Adrenal gland (tissue), 12 donors: ENCODE data around the gene PTPRN2. TPM values are rescaled to one million over a fixed set of nuclear protein-coding genes. Genes with fewer than 3 reads are reported as not detected.

Experiments
- DNase-seq, 7 donors: peaks; one replicate each; pipeline ENCODE4 v3.0.0-alpha.2; 2019 to 2020
- H3K27ac ChIP-seq, 5 donors: fragments of 200-600 bp; sonication (generic) in 4 of 5; 1 replicate in 3 of 5; 2 replicates in 2 of 5; pipeline versions ENCODE4 v1.5.1 to v1.8.0; 2016 to 2020; ENCODE audit warnings: mild to moderate bottlenecking in 1 of 5
- H3K27me3 ChIP-seq: fragments of 200-600 bp; 2 replicates; pipeline ENCODE4 v1.8.0; 2021
- H3K36me3 ChIP-seq, 2 donors: fragments of 200-600 bp; replicated peaks in 1 of 2; 1 replicate in 1 of 2; 2 replicates in 1 of 2; pipeline versions ENCODE4 v1.5.1 to v1.8.0; 2018 to 2022
- H3K4me1 ChIP-seq, 2 donors: fragments of 200-600 bp; replicated peaks in 1 of 2; 1 replicate in 1 of 2; 2 replicates in 1 of 2; pipeline versions ENCODE4 v1.5.1 to v1.8.0; 2018 to 2021
- H3K4me3 ChIP-seq, 4 donors: fragments of 200-600 bp; sonication (generic) in 3 of 4; one replicate each; pipeline ENCODE4 v1.5.1; 2016 to 2018
- H3K9me3 ChIP-seq, 3 donors: fragments of 200-600 bp; sonication (generic) in 1 of 3; replicated peaks in 1 of 3; 1 replicate in 2 of 3; 2 replicates in 1 of 3; pipeline versions ENCODE4 v1.5.1 to v1.8.0; 2016 to 2021
- CTCF ChIP-seq, 6 experiments: fragments of 450-650 bp in 4 of 6; fragments of 200-600 bp in 2 of 6; sonication (generic) in 1 of 6; IDR thresholded peaks; 1 replicate in 5 of 6; 2 replicates in 1 of 6; pipeline versions ENCODE4 v1.5.1 to v1.8.0; 2016 to 2021; ENCODE audit warnings: antibody characterized with exemption in 6 of 6, mild to moderate bottlenecking in 2 of 6, moderate library complexity in 1 of 6
- POLR2A ChIP-seq, 2 donors: fragments of 450-650 bp; IDR thresholded peaks; one replicate each; pipeline ENCODE4 v1.6.1; 2017; ENCODE audit warnings: antibody characterized with exemption in 2 of 2, mild to moderate bottlenecking in 2 of 2, moderate library complexity in 1 of 2
- WGBS, 4 donors: extraction: QIAGEN DNeasy Blood & Tissue Kit in 2 of 4; methylation state at CpG; one replicate each; pipeline versions ENCODE4 v1.1.5 to v1.1.7; 2013 to 2017; 5-methylcytosine and 5-hydroxymethylcytosine counted together
- intact Hi-C, 2 donors: fragments of 100-400 bp; cut with DNase I; formaldehyde crosslinking; loops; one replicate each; pipeline versions ENCODE4 v1.14.1 to v1.15.0; 2022 to 2023
- polyA plus RNA-seq, 3 donors: library from polyadenylated mRNA; stranded (reverse); fragments of 200-250 nt in 2 of 3; fragments of 350-450 nt in 1 of 3; fragmentation: Illumina TruSeq in 1 of 3; extraction: RNeasy Lipid Tissue Mini Kit (QIAGEN cat#74804) in 1 of 3; gene quantifications; one replicate each; pipeline ENCODE4 v1.2.3, GENCODE V29; 2013 to 2014
- total RNA-seq, 9 donors: library from RNA; depleted of rRNA in 4 of 9; stranded (reverse); fragments of >200 nt in 4 of 9; fragments of 120-200 nt in 1 of 9; fragmentation: NEBNext Ultra II Directional in 1 of 9; extraction: Animal tissue kit (Norgen Biotek cat#: 25700) in 1 of 9; gene quantifications; one replicate each; pipeline versions ENCODE4 v1.1.0 to v1.2.4, GENCODE V29; 2013 to 2023
- donor health status: healthy with polysubstance abuse.
- donor health status: Bipolar disorder and iron deficiency.
- donor health status: DM: yes; HTN: yes; CAD: no.
- donor health status: DM: no; HTN: no; CAD: no.
- donor health status: DM: no; HTN: no; CAD: no.
- donor health status: DM: yes; HTN: yes; CAD: no.

Gene PTPRN2
- total and polyA plus RNA-seq, 12 donors: 2.2 to 16.2 (median 3.4) TPM

GRCh38 chr7:157596881-157597280 is 990.7 kb downstream of the PTPRN2 start:
- H3K36me3 ChIP-seq: no peaks in the 10 kb centered on the region
- H3K27me3 ChIP-seq: no peaks in the 10 kb centered on the region
- no peak overlapping the region for H3K27ac ChIP-seq
- no peak for DNase-seq
- no peak for TF ChIP-seq CTCF (IDR thresholded peaks at IDR 0.05)
- no peak for TF ChIP-seq POLR2A (IDR thresholded peaks at IDR 0.05)
- H3K4me1 ChIP-seq: no peaks in the 10 kb centered on the region
- 68 to 69% (median 69%) methylated on average over 15 of the region's 15 CpGs for WGBS, 4 donors
- H3K4me3 ChIP-seq: no peak overlapping the region
- intact Hi-C loops: no loop called here
- no peaks in the 10 kb centered on the region for H3K9me3 ChIP-seq

GRCh38 chr7:157596471-157596870 is 991.2 kb downstream of the PTPRN2 start:
- WGBS, 4 donors: 68 to 81% (median 77%) methylated on average over 10 to 11 of the region's 11 CpGs
- no peaks in the 10 kb centered on the region for H3K4me1 ChIP-seq
- H3K27ac ChIP-seq: no peak overlapping the region
- H3K9me3 ChIP-seq: no peaks in the 10 kb centered on the region
- DNase-seq: no peak
- no peaks in the 10 kb centered on the region for H3K27me3 ChIP-seq
- H3K4me3 ChIP-seq: no peak overlapping the region
- intact Hi-C loops: no loop called here
- no peaks in the 10 kb centered on the region for H3K36me3 ChIP-seq
- TF ChIP-seq CTCF (IDR thresholded peaks at IDR 0.05): no peak
- no peak for TF ChIP-seq POLR2A (IDR thresholded peaks at IDR 0.05)

- WGBS, 4 donors: 75 to 87% (median 79%) methylated on average over 7 to 11 of the region's 11 CpGs
- intact Hi-C loops: no loop called here
These were observed 991.6 kb downstream of the PTPRN2 start for GRCh38 chr7:157596026-157596425.

GRCh38 chr7:157595086-157595855 is 992.4 kb downstream of the PTPRN2 start:
- Histone ChIP-seq H3K4me1 (no peaks in the 10 kb centered on the region), H3K36me3 (no peaks in the 10 kb centered on the region), H3K27ac (no peak overlapping the region), H3K4me3 (no peak overlapping the region), H3K27me3 (no peaks in the 10 kb centered on the region), H3K9me3 (no peaks in the 10 kb centered on the region)
- TF ChIP-seq CTCF (IDR thresholded peaks at IDR 0.05) (no peak), POLR2A (IDR thresholded peaks at IDR 0.05) (no peak)
- no peak for DNase-seq
- 77 to 85% (median 81%) methylated on average over 18 to 20 of the region's 20 CpGs for WGBS, 4 donors
- intact Hi-C loops: no loop called here

More at GRCh38 chr7:157596026-157596425, 991.6 kb downstream of the PTPRN2 start:
- no peak overlapping the region for H3K27ac ChIP-seq
- no peaks in the 10 kb centered on the region for H3K4me1 ChIP-seq
- H3K9me3 ChIP-seq: no peaks in the 10 kb centered on the region
- no peak for DNase-seq
- TF ChIP-seq POLR2A (IDR thresholded peaks at IDR 0.05): no peak
- TF ChIP-seq CTCF (IDR thresholded peaks at IDR 0.05): no peak
- no peaks in the 10 kb centered on the region for H3K27me3 ChIP-seq
- H3K36me3 ChIP-seq: no peaks in the 10 kb centered on the region
- H3K4me3 ChIP-seq: no peak overlapping the region
